GM18526 (cell line): Measurements from ENCODE around the gene GRIP1.

Experiments used
- POLR2A ChIP-seq: IDR thresholded peaks from 3 replicates; pipeline ENCODE4 v1.6.1; 2011; ENCODE audit not compliant: insufficient read length; ENCODE audit errors: extremely low read depth

Gene GRIP1

GRCh38 chr12:66674495-66675122 is 4.3 kb downstream of the GRIP1 start:
- no peak for TF ChIP-seq POLR2A

- no peak for TF ChIP-seq POLR2A
Observed at GRCh38 chr12:66669541-66669940, 9.3 kb downstream of the GRIP1 start.

GRCh38 chr12:66668311-66668710 is 10.6 kb downstream of the GRIP1 start:
- no peak for TF ChIP-seq POLR2A

GRCh38 chr12:66667906-66668305 is 11.0 kb downstream of the GRIP1 start:
- TF ChIP-seq POLR2A: no peak

GRCh38 chr12:66666481-66666880 is 12.4 kb downstream of the GRIP1 start:
- TF ChIP-seq POLR2A: no peak

- no peak for TF ChIP-seq POLR2A
Observed at GRCh38 chr12:66665435-66665985, 13.4 kb downstream of the GRIP1 start.

GRCh38 chr12:66664076-66664475 is 14.8 kb downstream of the GRIP1 start:
- no peak for TF ChIP-seq POLR2A

- no peak for TF ChIP-seq POLR2A
Observed at GRCh38 chr12:66663611-66664010, 15.3 kb downstream of the GRIP1 start.

- TF ChIP-seq POLR2A: no peak
Observed at GRCh38 chr12:66662729-66663128, 16.1 kb downstream of the GRIP1 start.

GRCh38 chr12:66662179-66662578 is 16.7 kb downstream of the GRIP1 start:
- no peak for TF ChIP-seq POLR2A

GRCh38 chr12:66661357-66661756 is 17.5 kb downstream of the GRIP1 start:
- TF ChIP-seq POLR2A: no peak

GRCh38 chr12:66653796-66654195 is 25.1 kb downstream of the GRIP1 start:
- TF ChIP-seq POLR2A: no peak

GRCh38 chr12:66648033-66648735 is 30.7 kb downstream of the GRIP1 start:
- no peak for TF ChIP-seq POLR2A

- no peak for TF ChIP-seq POLR2A
Observed at GRCh38 chr12:66647034-66647691, 31.7 kb downstream of the GRIP1 start.

GRCh38 chr12:66644151-66644550 is 34.7 kb downstream of the GRIP1 start:
- TF ChIP-seq POLR2A: no peak
